Measurements from ENCODE around the gene MTMR12.
"Not testable (repeated sequence)": the region's sequence is repeated elsewhere in the genome, so short reads cannot be mapped to it uniquely, and the experiment has no call there.

The MTMR12 gene

GRCh38 chr5:32297181-32298058 is 15.3 kb downstream of the MTMR12 start:
- peak overlapping the region; percentile 64 for H3K27ac Mint-ChIP-seq
- DNase-seq, result no peak
- H3K4me3 Mint-ChIP-seq, result peak overlapping the region; percentile 37
- H3K27me3 Mint-ChIP-seq, result no peaks in the 10 kb centered on the region
- peaks cover 42% of the 10 kb centered on the region for H3K4me1 Mint-ChIP-seq
- peak; percentile 69 for ATAC-seq
- no peaks in the 10 kb centered on the region for H3K9me3 Mint-ChIP-seq
- peaks cover 26% of the 10 kb centered on the region for H3K36me3 Mint-ChIP-seq (ENCODE audit: low read depth)

GRCh38 chr5:32295966-32296772 is 16.6 kb downstream of the MTMR12 start:
- peaks cover 44% of the 10 kb centered on the region for H3K4me1 Mint-ChIP-seq
- H3K9me3 Mint-ChIP-seq, DNase-seq, ATAC-seq, H3K27me3 Mint-ChIP-seq, H3K27ac Mint-ChIP-seq, H3K4me3 Mint-ChIP-seq: not testable (repeated sequence)
- peaks cover 27% of the 10 kb centered on the region for H3K36me3 Mint-ChIP-seq (ENCODE audit: low read depth)

GRCh38 chr5:32291591-32291990 is 21.1 kb downstream of the MTMR12 start:
- Mint-ChIP-seq H3K27me3 (no peaks in the 10 kb centered on the region), H3K4me3 (no peak overlapping the region), H3K36me3 (ENCODE audit: low read depth) (peaks cover 29% of the 10 kb centered on the region), H3K4me1 (peaks cover 19% of the 10 kb centered on the region), H3K9me3 (no peaks in the 10 kb centered on the region), H3K27ac (no peak overlapping the region)
- no peak for ATAC-seq
- no peak for DNase-seq

- Mint-ChIP-seq H3K4me3 (no peak overlapping the region), H3K9me3 (no peaks in the 10 kb centered on the region), H3K36me3 (ENCODE audit: low read depth) (peaks cover 23% of the 10 kb centered on the region), H3K27ac (peak overlapping the region; percentile 43), H3K4me1 (peaks cover 19% of the 10 kb centered on the region), H3K27me3 (no peaks in the 10 kb centered on the region)
- ATAC-seq (no peak), DNase-seq (no peak)
Observed at GRCh38 chr5:32290922-32291321, 21.8 kb downstream of the MTMR12 start.

- peaks cover 22% of the 10 kb centered on the region for H3K36me3 Mint-ChIP-seq (ENCODE audit: low read depth)
- H3K27me3 Mint-ChIP-seq, ATAC-seq, H3K9me3 Mint-ChIP-seq, H3K4me3 Mint-ChIP-seq, DNase-seq, H3K27ac Mint-ChIP-seq: not testable (repeated sequence)
- peaks cover 19% of the 10 kb centered on the region for H3K4me1 Mint-ChIP-seq
Observed at GRCh38 chr5:32290501-32290900, 22.2 kb downstream of the MTMR12 start.

- H3K4me3 Mint-ChIP-seq, result not testable (repeated sequence)
- H3K36me3 Mint-ChIP-seq (ENCODE audit: low read depth), result peaks cover 23% of the 10 kb centered on the region
Observed at GRCh38 chr5:32289986-32290385, 22.8 kb downstream of the MTMR12 start.

GRCh38 chr5:32288135-32288534 is 24.6 kb downstream of the MTMR12 start:
- peaks cover 15% of the 10 kb centered on the region for H3K36me3 Mint-ChIP-seq (ENCODE audit: low read depth)
- DNase-seq, H3K27me3 Mint-ChIP-seq, H3K4me3 Mint-ChIP-seq, H3K27ac Mint-ChIP-seq, ATAC-seq, H3K9me3 Mint-ChIP-seq: not testable (repeated sequence)
- H3K4me1 Mint-ChIP-seq, result peaks cover 32% of the 10 kb centered on the region

More at GRCh38 chr5:32289986-32290385, 22.8 kb downstream of the MTMR12 start:
- not testable (repeated sequence) for ATAC-seq, H3K27ac Mint-ChIP-seq, H3K9me3 Mint-ChIP-seq, DNase-seq, H3K27me3 Mint-ChIP-seq
- peaks cover 19% of the 10 kb centered on the region for H3K4me1 Mint-ChIP-seq

GRCh38 chr5:32287525-32287924 is 25.2 kb downstream of the MTMR12 start:
- Mint-ChIP-seq H3K36me3 (ENCODE audit: low read depth) (peaks cover 11% of the 10 kb centered on the region), H3K4me1 (peaks cover 27% of the 10 kb centered on the region)
- not testable (repeated sequence) for DNase-seq, H3K27me3 Mint-ChIP-seq, H3K9me3 Mint-ChIP-seq, ATAC-seq, H3K4me3 Mint-ChIP-seq, H3K27ac Mint-ChIP-seq

GRCh38 chr5:32285510-32286138 is 27.1 kb downstream of the MTMR12 start:
- Mint-ChIP-seq H3K4me1 (peaks cover 26% of the 10 kb centered on the region), H3K36me3 (ENCODE audit: low read depth) (peaks cover 12% of the 10 kb centered on the region), H3K27ac (no peak overlapping the region), H3K27me3 (no peaks in the 10 kb centered on the region), H3K9me3 (no peaks in the 10 kb centered on the region), H3K4me3 (no peak overlapping the region)
- ATAC-seq (no peak), DNase-seq (no peak)

- H3K4me1 Mint-ChIP-seq, result peaks cover 39% of the 10 kb centered on the region
- ATAC-seq, result peak; percentile 86
- no peak overlapping the region for H3K4me3 Mint-ChIP-seq
- no peaks in the 10 kb centered on the region for H3K9me3 Mint-ChIP-seq
- H3K36me3 Mint-ChIP-seq (ENCODE audit: low read depth), result peaks cover 14% of the 10 kb centered on the region
- peak; percentile 10 for DNase-seq
- no peaks in the 10 kb centered on the region for H3K27me3 Mint-ChIP-seq
- H3K27ac Mint-ChIP-seq, result no peak overlapping the region
Observed at GRCh38 chr5:32283539-32284377, 29.0 kb downstream of the MTMR12 start.

GRCh38 chr5:32283061-32283460 is 29.7 kb downstream of the MTMR12 start:
- Mint-ChIP-seq H3K4me3 (no peak overlapping the region), H3K4me1 (peaks cover 43% of the 10 kb centered on the region), H3K9me3 (no peaks in the 10 kb centered on the region), H3K36me3 (ENCODE audit: low read depth) (peaks cover 14% of the 10 kb centered on the region), H3K27ac (no peak overlapping the region), H3K27me3 (no peaks in the 10 kb centered on the region)
- DNase-seq (no peak), ATAC-seq (no peak)

- DNase-seq, result no peak
- Mint-ChIP-seq H3K36me3 (ENCODE audit: low read depth) (peaks cover 16% of the 10 kb centered on the region), H3K9me3 (no peaks in the 10 kb centered on the region), H3K4me3 (no peak overlapping the region), H3K27me3 (no peaks in the 10 kb centered on the region), H3K4me1 (peaks cover 47% of the 10 kb centered on the region), H3K27ac (no peak overlapping the region)
- ATAC-seq, result no peak
Observed at GRCh38 chr5:32282633-32283032, 30.1 kb downstream of the MTMR12 start.

- not testable (repeated sequence) for ATAC-seq, H3K27ac Mint-ChIP-seq, H3K27me3 Mint-ChIP-seq, H3K4me3 Mint-ChIP-seq, DNase-seq, H3K9me3 Mint-ChIP-seq
- Mint-ChIP-seq H3K36me3 (ENCODE audit: low read depth) (peaks cover 15% of the 10 kb centered on the region), H3K4me1 (peaks cover 55% of the 10 kb centered on the region)
Observed at GRCh38 chr5:32281378-32282133, 31.2 kb downstream of the MTMR12 start.
